ENCODE data around the gene CLDN22.

Gene CLDN22

DNA sequence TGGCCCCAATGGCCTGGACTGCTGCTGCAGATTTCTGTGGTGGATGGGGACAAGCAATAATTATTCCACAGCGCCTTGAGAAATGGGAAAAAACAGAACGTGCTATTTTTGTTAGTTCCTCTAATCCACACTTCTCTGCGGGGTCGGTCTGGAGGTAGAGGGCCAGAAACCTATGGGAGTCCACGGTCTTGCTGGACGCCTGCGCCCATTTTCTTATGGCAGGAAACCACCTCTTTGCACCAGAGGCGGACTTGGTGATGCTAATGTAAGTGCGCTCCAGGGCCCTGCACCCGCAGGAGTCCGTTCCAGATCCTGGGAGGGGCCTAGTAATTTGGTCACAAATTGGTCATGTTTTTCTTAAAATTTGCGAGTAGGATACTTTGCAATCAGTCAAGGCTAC, 28.1 kb upstream of the CLDN22 start:
- no peak for DNase-seq (ENCODE audit: low spot score)
- in situ Hi-C loops (cut with MboI; ENCODE audit: low pct_unique_long_range_greater_than_20kb, low sequenced_read_pairs, unreplicated experiment), result no loop called here
- TF ChIP-seq, protein P1, sequence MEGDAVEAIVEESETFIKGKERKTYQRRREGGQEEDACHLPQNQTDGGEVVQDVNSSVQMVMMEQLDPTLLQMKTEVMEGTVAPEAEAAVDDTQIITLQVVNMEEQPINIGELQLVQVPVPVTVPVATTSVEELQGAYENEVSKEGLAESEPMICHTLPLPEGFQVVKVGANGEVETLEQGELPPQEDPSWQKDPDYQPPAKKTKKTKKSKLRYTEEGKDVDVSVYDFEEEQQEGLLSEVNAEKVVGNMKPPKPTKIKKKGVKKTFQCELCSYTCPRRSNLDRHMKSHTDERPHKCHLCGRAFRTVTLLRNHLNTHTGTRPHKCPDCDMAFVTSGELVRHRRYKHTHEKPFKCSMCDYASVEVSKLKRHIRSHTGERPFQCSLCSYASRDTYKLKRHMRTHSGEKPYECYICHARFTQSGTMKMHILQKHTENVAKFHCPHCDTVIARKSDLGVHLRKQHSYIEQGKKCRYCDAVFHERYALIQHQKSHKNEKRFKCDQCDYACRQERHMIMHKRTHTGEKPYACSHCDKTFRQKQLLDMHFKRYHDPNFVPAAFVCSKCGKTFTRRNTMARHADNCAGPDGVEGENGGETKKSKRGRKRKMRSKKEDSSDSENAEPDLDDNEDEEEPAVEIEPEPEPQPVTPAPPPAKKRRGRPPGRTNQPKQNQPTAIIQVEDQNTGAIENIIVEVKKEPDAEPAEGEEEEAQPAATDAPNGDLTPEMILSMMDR (IDR thresholded peaks at IDR 0.05; ENCODE audit: extremely low read depth, insufficient read depth, missing control alignments), result no peak

DNA sequence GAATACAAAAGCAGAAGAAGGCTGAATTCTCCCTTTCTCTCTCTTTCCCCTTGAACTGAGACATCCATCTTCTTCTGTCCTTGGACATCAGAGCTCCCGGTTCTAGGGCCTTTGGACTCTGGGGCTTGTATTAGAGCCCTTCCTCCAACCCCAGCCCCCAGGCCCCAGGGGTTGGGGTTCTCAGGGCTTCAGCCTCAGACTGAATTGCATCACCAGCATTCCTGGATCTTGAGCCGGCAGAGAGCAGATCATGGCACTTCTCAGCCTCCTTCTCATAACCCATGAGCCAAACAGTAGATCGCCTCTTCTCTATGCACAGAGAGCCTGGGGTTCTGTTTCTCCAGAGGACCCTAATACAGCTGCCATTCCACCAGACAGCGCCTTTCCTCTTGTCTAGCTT, 27.5 kb upstream of the CLDN22 start:
- no peak for DNase-seq (ENCODE audit: low spot score)
- in situ Hi-C loops (cut with MboI; ENCODE audit: low pct_unique_long_range_greater_than_20kb, low sequenced_read_pairs, unreplicated experiment), result no loop called here
- TF ChIP-seq, protein P1 (IDR thresholded peaks at IDR 0.05; ENCODE audit: extremely low read depth, insufficient read depth, missing control alignments), result no peak

- in situ Hi-C loops (cut with MboI; ENCODE audit: low pct_unique_long_range_greater_than_20kb, low sequenced_read_pairs, unreplicated experiment), result no loop called here
- TF ChIP-seq, protein P1 (IDR thresholded peaks at IDR 0.05; ENCODE audit: extremely low read depth, insufficient read depth, missing control alignments), result no peak
- no peak for DNase-seq (ENCODE audit: low spot score)
These were observed 27.1 kb upstream of the CLDN22 start for GRCh38 chr4:183347146-183347545.

DNA sequence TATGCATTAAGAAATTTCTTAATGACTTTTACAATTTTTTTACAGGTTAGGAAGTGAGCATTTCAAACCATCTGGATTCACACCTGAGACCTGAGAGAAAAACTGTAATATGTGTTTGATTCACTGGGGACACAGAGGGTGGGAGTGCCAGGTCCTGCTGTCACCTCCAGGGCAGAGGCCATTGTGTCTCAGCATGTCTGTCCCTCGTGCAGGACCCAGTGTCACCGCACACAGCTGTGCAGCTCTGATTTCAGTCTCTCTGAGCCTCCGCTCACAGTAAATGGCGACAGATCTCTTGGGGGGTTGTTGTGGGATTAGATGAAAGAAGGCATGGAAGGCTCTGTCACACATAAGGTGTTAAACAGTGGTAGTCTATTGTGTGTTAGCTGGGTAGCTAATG, 25.2 kb upstream of the CLDN22 start:
- DNase-seq (ENCODE audit: low spot score), result no peak
- TF ChIP-seq, protein P1 (IDR thresholded peaks at IDR 0.05; ENCODE audit: extremely low read depth, insufficient read depth, missing control alignments), result no peak
- in situ Hi-C loops (cut with MboI; ENCODE audit: low pct_unique_long_range_greater_than_20kb, low sequenced_read_pairs, unreplicated experiment), result no loop called here

GRCh38 chr4:183344523-183345255, 24.6 kb upstream of the CLDN22 start:
- TF ChIP-seq, protein P1 (IDR thresholded peaks at IDR 0.05; ENCODE audit: extremely low read depth, insufficient read depth, missing control alignments), result no peak
- no peak for DNase-seq (ENCODE audit: low spot score)
- in situ Hi-C loops (cut with MboI; ENCODE audit: low pct_unique_long_range_greater_than_20kb, low sequenced_read_pairs, unreplicated experiment), result no loop called here

- in situ Hi-C loops (cut with MboI; ENCODE audit: low pct_unique_long_range_greater_than_20kb, low sequenced_read_pairs, unreplicated experiment), result no loop called here
- TF ChIP-seq, protein P1 (IDR thresholded peaks at IDR 0.05; ENCODE audit: extremely low read depth, insufficient read depth, missing control alignments), result no peak
- no peak for DNase-seq (ENCODE audit: low spot score)
These were observed 23.7 kb upstream of the CLDN22 start for GRCh38 chr4:183343730-183344129.

Measured in GM13977 (cell line).